ENCODE measurements around the gene IL33.
"Not testable (repeated sequence)": the region's sequence is repeated elsewhere in the genome, so short reads cannot be mapped to it uniquely, and the experiment has no call there.

The IL33 gene

DNA sequence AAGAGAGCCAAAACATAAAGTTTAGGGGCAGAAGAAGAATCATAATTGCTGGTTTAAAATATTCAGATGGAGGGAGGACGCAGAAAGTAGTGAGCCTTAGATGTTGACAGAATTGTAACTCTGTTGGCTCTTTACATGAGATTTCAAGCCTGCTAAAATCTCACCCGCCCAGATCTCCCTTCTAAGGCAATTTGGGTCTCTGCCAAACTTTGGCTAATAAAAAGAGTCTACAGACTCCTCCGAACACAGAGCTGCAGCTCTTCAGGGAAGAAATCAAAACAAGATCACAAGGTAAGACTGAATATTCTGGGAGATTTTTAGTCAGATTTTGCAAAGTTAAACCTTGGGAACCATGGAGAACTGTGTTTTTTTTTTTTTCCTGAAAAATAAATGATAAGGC, at the start of gene IL33:
Gene IL33, plus strand, starts transcription at position 246 of the 400 bp plus-strand sequence. CDS start 25,888 bp downstream, outside the sequence.
- DNase-seq: no peak

- no peak for DNase-seq
Observed at GRCh38 chr9:6171667-6172066, 43.9 kb upstream of the IL33 start.

DNA sequence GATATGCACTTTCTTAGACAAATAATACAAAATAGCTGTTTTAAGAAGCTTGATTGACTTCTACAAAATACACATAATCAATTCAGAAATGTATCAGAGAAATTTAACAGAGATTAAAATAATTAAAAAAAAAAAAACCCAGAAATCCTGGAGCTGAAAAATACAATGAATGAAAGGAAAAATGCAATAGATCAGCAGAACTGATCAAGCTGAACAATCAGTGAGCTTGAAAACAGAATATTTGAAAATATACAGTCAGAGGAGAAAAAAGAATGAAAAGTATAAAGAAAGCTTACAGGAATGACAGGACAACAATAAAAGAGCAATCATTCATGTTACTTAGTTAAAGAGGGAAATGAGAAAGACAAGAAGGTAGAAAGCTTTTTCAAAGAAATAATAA, 41.7 kb upstream of the IL33 start:
- no peak for DNase-seq

- DNase-seq: not testable (repeated sequence)
Observed at GRCh38 chr9:6182549-6183226, 32.9 kb upstream of the IL33 start.

DNA sequence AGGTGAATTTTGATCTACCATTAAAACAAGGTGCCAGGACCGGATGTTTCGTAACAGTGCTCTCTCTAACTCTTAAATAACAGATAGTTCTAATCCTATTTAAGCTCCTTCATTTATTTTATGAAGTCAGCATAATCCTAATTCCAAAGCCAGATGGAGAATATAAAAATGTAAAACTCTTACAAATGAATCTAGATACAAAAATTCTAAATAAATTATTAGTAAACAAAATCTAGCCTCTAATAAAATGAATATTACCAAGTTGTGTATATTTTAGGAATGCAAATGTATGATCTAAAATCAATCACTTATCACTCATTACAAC, 32.4 kb upstream of the IL33 start:
- no peak for DNase-seq

- DNase-seq: no peak
Observed at GRCh38 chr9:6183627-6184026, 32.0 kb upstream of the IL33 start.

DNA sequence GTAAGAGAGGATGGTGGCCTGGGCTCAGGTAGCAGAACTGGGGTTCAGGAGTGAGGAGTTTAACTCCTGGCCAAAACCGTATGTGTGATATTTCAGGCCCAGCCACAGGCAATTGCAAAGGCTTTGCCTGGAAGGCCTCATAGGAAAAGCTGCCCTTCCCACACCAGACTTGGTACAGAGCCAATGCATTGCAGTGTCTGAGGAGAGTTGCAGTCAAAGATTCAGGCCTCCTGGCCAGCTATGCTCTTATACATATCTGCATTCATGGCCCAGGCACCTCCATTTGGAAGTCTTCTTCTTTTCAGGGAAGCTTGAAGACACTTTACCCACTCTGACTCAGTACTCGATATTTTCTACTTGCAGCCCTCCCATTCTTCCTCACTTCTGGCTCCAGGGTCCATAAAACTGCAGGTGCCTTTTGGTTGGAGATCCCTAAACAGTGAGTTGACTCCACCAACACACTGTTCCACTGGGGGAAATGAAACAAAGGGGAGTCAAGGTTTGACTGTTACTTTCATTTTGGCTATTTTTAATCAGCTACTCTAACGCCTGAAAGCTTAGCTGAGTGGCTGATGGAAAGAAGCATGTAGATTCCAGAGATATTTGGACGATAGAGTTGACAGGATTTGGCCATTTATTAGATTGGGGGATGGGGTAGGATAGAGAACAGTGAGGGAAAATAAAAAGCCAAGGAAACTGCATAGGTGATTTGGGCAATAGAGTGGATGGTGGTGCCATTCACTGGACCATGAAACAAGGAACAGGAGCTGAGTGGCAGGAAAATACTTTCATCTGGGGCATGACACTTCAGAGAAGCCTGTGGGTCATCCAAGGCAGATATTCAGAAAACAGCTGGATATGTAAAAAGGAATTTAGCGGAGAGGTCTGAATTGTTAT, 30.6 kb upstream of the IL33 start:
- DNase-seq: no peak

- no peak for DNase-seq
Observed at GRCh38 chr9:6186691-6187090, 28.9 kb upstream of the IL33 start.

- DNase-seq: no peak
Observed at GRCh38 chr9:6187272-6187671, 28.3 kb upstream of the IL33 start.

DNA sequence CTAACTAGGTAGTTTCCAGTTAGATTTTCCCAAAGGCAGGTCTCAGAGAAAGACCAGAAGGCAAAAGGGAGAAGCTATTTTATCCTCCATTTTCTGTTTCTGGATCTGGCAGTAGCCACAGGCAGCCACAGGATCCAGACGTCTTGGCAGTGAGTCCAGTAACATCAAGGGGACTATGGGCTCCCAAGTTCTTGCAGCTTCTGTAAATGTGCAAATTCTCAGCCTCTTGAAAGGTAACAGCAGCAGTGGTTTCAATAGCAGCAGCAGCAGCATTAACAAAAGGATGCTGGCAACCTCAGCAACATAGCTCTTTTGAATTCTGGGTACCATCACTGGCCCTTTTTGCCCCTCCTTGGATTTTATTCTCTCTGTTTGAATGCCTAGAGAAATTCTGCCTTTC, 27.1 kb upstream of the IL33 start:
- DNase-seq: no peak

- DNase-seq: no peak
Observed at GRCh38 chr9:6188906-6189305, 26.7 kb upstream of the IL33 start.

DNA sequence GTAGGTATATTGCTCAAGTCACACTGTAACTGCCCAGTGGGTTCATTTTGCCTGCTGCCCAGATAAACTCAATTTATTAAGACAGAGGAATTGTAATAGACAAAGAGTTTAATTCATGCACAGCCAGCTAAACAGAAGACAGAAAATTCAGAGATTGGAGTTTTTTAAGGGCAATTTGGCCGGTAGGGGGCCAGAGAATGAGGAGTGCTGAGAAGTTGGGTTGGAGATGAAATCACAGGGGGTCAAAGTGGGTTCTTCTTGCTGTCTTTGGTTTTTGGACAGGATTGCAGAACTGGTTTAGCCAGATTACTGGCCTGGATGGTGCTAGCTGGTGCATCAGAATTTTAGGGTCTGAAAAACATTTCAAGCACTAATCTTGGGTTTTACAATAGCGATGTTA, 20.7 kb upstream of the IL33 start:
- DNase-seq: no peak

DNA sequence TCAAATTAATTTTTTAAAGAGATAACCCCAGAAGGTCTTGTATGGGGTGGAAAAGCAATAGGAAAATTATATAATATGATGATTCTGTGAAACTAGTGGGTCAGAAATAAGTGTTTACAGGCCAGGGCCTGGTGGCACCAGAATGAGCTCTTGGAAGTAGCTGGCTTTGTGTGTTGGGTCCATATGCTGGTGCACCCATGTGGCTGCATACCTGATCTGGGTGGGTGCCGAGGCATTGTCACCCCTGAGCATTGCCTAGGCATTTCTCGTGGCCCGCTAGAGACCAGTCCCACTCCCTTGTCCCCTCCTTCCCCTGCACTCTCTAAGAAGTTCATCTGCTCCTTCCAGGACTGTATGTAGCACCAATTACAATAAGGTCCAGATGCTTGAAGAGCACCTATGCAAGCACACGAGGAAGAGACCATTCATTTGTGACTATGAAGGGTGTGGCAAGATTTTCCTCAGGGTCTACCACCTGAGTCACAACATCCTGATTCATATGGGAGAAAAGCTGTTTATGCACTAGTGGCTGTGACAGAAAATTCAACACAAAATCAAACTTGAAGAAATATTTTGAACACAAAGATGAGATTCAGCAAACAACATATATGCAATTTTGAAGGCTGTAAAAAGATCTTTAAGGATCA, 19.8 kb upstream of the IL33 start:
- DNase-seq: no peak

DNA sequence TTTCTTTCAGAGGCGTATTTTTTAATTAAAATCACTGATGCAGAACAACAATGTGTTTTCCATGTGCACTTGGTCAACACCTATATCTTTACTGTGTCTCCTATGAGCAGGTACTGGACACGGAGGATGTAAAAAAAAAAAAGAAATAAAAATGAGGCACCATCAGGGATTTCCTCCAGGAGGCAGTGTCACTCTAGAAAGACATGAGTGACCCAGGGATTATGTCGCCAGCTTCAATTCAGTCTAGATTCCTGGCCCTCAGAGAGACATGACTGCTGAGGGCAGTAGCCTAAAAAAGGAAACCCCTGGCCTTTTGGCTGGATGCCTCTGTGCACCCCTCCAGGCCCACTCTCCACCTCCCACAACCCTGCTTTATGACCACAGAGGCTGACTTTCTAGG, 18.3 kb upstream of the IL33 start:
- DNase-seq: no peak

DNA sequence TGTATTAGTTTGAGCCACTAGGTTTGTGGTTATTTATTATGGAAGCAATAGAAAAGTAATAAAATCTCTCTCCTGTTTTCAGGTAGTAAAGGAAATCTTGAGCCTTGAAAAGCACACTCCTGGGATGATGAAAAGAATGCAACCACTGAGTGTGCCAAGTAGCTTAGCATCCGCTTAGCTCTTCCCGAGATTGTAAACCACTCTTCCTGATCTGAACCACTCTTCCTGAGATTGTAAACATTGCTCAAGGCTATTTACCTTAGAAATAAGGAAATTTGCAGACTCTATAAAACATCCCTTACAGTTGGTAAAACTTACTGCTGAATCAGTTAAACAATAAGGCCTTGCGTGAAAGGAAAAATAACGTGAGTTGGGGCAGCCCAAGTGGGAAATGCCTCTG, 17.4 kb upstream of the IL33 start:
- no peak for DNase-seq

DNA sequence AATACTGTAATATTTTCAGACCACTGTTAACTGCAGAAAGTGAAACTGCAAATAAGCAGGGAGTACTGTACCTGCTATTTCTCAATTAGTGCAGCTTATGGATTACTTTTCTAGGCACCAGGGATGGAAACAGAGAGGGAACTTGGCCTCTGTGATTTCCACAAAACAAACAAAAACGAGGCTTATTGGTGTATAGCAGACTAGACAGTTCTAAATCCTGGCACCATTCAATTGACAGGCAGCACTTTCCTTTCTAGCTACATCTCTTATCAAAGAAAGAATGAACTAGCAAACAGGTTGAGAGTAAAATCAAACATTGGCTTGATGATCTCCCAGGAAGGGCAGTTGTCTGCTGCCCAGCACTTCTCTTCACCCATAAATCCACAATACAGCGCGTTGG, 16.0 kb upstream of the IL33 start:
- no peak for DNase-seq

GRCh38 chr9:6200761-6201160, 14.8 kb upstream of the IL33 start:
- no peak for DNase-seq

- DNase-seq: no peak
Observed at GRCh38 chr9:6209966-6210365, 5.6 kb upstream of the IL33 start.

- DNase-seq: no peak
Observed at GRCh38 chr9:6212722-6213375, 2.8 kb upstream of the IL33 start.

DNA sequence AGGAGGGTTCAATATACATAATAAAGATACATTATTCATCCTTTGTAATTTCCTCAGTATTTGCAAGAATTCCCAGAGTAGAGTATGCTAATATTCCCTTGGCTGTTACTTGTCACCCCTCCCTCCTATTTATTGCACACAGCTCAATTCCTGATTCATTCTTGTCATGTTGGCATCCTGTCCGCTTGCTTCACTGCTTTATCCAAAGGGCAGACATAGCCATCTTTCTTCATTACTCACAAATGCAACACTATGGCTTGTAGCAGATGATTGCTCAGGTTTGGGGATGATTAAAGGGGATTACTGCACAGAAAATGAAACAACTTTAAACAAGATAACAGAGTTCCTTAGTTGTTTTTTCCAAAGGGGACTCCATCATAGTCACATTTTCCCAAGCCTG, 1.2 kb upstream of the IL33 start:
- DNase-seq: no peak

GRCh38 chr9:6214903-6215302, 704 bp upstream of the IL33 start:
- DNase-seq: no peak

DNA sequence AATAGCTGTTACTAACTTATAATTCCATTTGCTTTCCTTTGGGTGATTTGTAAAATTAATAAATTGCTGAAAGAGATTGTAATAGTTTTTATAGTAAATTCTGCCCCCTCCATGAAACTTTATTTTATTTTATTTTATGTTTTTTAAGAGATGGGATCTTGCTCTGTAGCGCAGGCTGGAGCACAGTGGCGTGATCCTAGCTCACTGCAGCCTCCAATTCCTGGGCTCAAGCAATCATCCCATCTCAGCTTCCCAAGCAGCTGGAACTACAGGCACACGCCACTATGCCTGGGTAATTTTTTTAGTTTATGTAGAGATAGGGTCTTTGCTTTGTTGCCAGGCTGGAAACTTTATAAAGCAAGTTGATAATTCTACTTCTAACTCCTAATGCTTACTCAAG, 395 bp downstream of the IL33 start:
- no peak for DNase-seq

DNA sequence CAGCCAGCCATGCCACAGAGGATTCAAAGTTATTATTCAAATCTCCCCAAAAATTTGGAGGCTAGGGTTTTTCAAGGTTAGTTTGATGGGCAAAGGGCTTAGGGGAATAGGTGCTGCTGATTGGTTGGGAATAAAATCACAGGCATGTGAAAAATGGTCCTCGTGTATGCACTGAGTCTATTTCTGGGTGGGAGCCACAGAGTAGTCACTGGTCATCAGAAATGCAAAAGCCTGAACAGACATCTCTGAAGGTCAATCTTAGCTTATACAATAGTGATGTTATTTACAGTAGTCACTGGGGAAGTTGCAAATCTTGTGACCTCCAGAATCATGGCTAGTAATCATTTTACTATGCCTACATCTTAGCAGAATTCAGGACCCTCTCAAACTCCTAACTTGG, 1.3 kb downstream of the IL33 start:
- no peak for DNase-seq

GRCh38 chr9:6218099-6218502, 2.5 kb downstream of the IL33 start:
- DNase-seq: no peak

Measured in Kasumi-1 (cell line).